Measurements from ENCODE around the gene CDH23.
A peak's percentile ranks its signal among the peaks of the same experiment; 100 is the strongest.

The CDH23 gene

GRCh38 chr10:71694039-71694501, 297.4 kb downstream of the CDH23 start:
- no peak for DNase-seq

- peak; percentile 41 for DNase-seq
Observed at GRCh38 chr10:71694567-71694968, 297.8 kb downstream of the CDH23 start.

GRCh38 chr10:71695502-71696476, 299.1 kb downstream of the CDH23 start:
- DNase-seq: no peak

- DNase-seq: peak; percentile 63
Observed at GRCh38 chr10:71696628-71697326, 300.1 kb downstream of the CDH23 start.

GRCh38 chr10:71697938-71698709, 301.4 kb downstream of the CDH23 start:
- DNase-seq: peak; percentile 63

GRCh38 chr10:71698737-71699136, 302.0 kb downstream of the CDH23 start:
- no peak for DNase-seq

- no peak for DNase-seq
Observed at GRCh38 chr10:71700731-71701368, 304.1 kb downstream of the CDH23 start.

GRCh38 chr10:71701496-71702132, 304.9 kb downstream of the CDH23 start:
- no peak for DNase-seq

GRCh38 chr10:71703577-71703976, 306.9 kb downstream of the CDH23 start:
- no peak for DNase-seq

GRCh38 chr10:71704816-71705215, 308.1 kb downstream of the CDH23 start:
- DNase-seq: no peak

GRCh38 chr10:71705582-71705981, 308.9 kb downstream of the CDH23 start:
- no peak for DNase-seq

GRCh38 chr10:71706216-71707121, 309.7 kb downstream of the CDH23 start:
- DNase-seq: no peak

GRCh38 chr10:71707240-71707789, 310.6 kb downstream of the CDH23 start:
- DNase-seq: no peak

- peak; percentile 60 for DNase-seq
Observed at GRCh38 chr10:71708301-71708703, 311.6 kb downstream of the CDH23 start.

- DNase-seq: no peak
Observed at GRCh38 chr10:71708897-71709882, 312.5 kb downstream of the CDH23 start.

GRCh38 chr10:71710519-71710918, 313.8 kb downstream of the CDH23 start:
- DNase-seq: no peak

GRCh38 chr10:71711052-71711623, 314.4 kb downstream of the CDH23 start:
- no peak for DNase-seq

GRCh38 chr10:71712170-71712569, 315.4 kb downstream of the CDH23 start:
- DNase-seq: no peak

GRCh38 chr10:71712572-71713134, 315.9 kb downstream of the CDH23 start:
- peak; percentile 25 for DNase-seq

All from activated gamma-delta T cell treated with Interleukin-2 at 50 U/mL for 16 hours (primary cell).